ENCODE data around the gene KCND3. TPM values are rescaled to one million over a fixed set of nuclear protein-coding genes. Genes with fewer than 3 reads are reported as not detected.

KCND3 gene
- total RNA-seq, 1 donor from 2014 or later, result 0.86 TPM

DNA sequence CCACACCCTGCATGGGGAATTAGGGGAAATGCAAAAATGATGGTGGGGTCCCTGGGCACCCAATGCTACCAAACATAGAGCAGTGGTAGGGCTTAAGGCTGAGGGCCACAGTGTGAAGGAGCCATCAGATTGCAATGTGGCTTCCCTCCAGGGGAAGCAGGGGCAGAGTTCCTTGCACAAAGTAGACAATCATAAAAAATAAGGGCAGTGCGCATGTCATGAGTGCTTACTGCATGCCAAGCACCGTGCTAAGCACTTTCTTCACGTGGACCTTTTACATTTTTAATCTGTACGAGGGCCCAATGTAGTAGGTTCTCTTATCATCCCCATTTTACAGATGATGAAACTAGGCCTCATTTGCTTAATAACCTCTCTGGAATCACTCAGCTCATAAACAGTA lies 177.2 kb downstream of the KCND3 start:
- Mint-ChIP-seq H3K36me3 (ENCODE audit: low read depth) (no peaks in the 10 kb centered on the region), H3K4me1 (no peaks in the 10 kb centered on the region), H3K27me3 (ENCODE audit: low read depth) (no peaks in the 10 kb centered on the region), H3K4me3 (no peak overlapping the region), H3K27ac (ENCODE audit: unreplicated experiment) (no peak overlapping the region), H3K9me3 (no peaks in the 10 kb centered on the region)
- no peak for DNase-seq (ENCODE audit: low read depth, low spot score)
- TF ChIP-seq CTCF (conservative IDR thresholded peaks at IDR 0.05), result no peak

- no peak for TF ChIP-seq CTCF (conservative IDR thresholded peaks at IDR 0.05)
- no peaks in the 10 kb centered on the region for H3K27me3 Mint-ChIP-seq (ENCODE audit: low read depth)
- H3K27ac Mint-ChIP-seq (ENCODE audit: unreplicated experiment), result no peak overlapping the region
- H3K36me3 Mint-ChIP-seq (ENCODE audit: low read depth), result no peaks in the 10 kb centered on the region
- H3K4me3 Mint-ChIP-seq, result no peak overlapping the region
- H3K4me1 Mint-ChIP-seq, result no peaks in the 10 kb centered on the region
- no peak for DNase-seq (ENCODE audit: low read depth, low spot score)
- no peaks in the 10 kb centered on the region for H3K9me3 Mint-ChIP-seq
Observed at GRCh38 chr1:111811891-111812290, 177.6 kb downstream of the KCND3 start.

- no peaks in the 10 kb centered on the region for H3K27me3 Mint-ChIP-seq (ENCODE audit: low read depth)
- H3K4me3 Mint-ChIP-seq, result no peak overlapping the region
- H3K9me3 Mint-ChIP-seq, result no peaks in the 10 kb centered on the region
- no peak for TF ChIP-seq CTCF (conservative IDR thresholded peaks at IDR 0.05)
- no peak for DNase-seq (ENCODE audit: low read depth, low spot score)
- H3K27ac Mint-ChIP-seq (ENCODE audit: unreplicated experiment), result peak overlapping the region; percentile 5
- no peaks in the 10 kb centered on the region for H3K36me3 Mint-ChIP-seq (ENCODE audit: low read depth)
- H3K4me1 Mint-ChIP-seq, result no peaks in the 10 kb centered on the region
Observed at GRCh38 chr1:111805251-111805650, 184.2 kb downstream of the KCND3 start.

DNA sequence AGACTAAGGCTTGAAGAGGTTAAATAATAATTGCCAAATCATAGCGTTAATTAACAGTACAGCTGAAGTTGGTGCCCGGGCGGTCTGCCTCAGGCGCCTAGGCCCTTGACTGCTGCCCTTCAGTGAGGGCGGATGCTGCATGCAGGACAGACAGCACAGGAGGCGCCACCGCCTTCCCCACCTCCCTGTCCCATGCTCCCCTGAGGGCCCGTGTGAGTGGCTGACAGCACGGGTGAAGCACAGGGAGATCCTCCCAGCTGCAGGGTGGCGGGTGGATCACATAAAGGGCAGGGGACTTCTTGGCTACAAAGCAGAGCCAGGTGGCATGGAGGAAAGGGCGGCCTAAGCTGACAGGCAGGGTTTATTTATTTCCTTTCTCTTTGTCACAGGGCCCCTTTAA lies 184.7 kb downstream of the KCND3 start:
- no peak for DNase-seq (ENCODE audit: low read depth, low spot score)
- Mint-ChIP-seq H3K4me3 (no peak overlapping the region), H3K27me3 (ENCODE audit: low read depth) (no peaks in the 10 kb centered on the region), H3K9me3 (no peaks in the 10 kb centered on the region), H3K36me3 (ENCODE audit: low read depth) (no peaks in the 10 kb centered on the region), H3K4me1 (no peaks in the 10 kb centered on the region), H3K27ac (ENCODE audit: unreplicated experiment) (no peak overlapping the region)
- no peak for TF ChIP-seq CTCF (conservative IDR thresholded peaks at IDR 0.05)

GRCh38 chr1:111803951-111804350 lies 185.5 kb downstream of the KCND3 start:
- no peak for TF ChIP-seq CTCF (conservative IDR thresholded peaks at IDR 0.05)
- no peaks in the 10 kb centered on the region for H3K4me1 Mint-ChIP-seq
- H3K9me3 Mint-ChIP-seq, result no peaks in the 10 kb centered on the region
- H3K4me3 Mint-ChIP-seq, result no peak overlapping the region
- no peak for DNase-seq (ENCODE audit: low read depth, low spot score)
- H3K27me3 Mint-ChIP-seq (ENCODE audit: low read depth), result no peaks in the 10 kb centered on the region
- no peaks in the 10 kb centered on the region for H3K36me3 Mint-ChIP-seq (ENCODE audit: low read depth)
- H3K27ac Mint-ChIP-seq (ENCODE audit: unreplicated experiment), result peak overlapping the region; percentile 37

- H3K9me3 Mint-ChIP-seq, result no peaks in the 10 kb centered on the region
- no peak overlapping the region for H3K4me3 Mint-ChIP-seq
- no peak overlapping the region for H3K27ac Mint-ChIP-seq (ENCODE audit: unreplicated experiment)
- H3K27me3 Mint-ChIP-seq (ENCODE audit: low read depth), result no peaks in the 10 kb centered on the region
- no peak for TF ChIP-seq CTCF (conservative IDR thresholded peaks at IDR 0.05)
- no peaks in the 10 kb centered on the region for H3K36me3 Mint-ChIP-seq (ENCODE audit: low read depth)
- H3K4me1 Mint-ChIP-seq, result no peaks in the 10 kb centered on the region
- no peak for DNase-seq (ENCODE audit: low read depth, low spot score)
Observed at GRCh38 chr1:111802984-111803383, 186.5 kb downstream of the KCND3 start.
